Ovary (tissue), 3 donors: ENCODE results near the gene PLA2G4D.

Experiments used
- CTCF ChIP-seq, 3 donors: fragments of 450-650 bp in 2 of 3; fragments of 200-600 bp in 1 of 3; IDR thresholded peaks; one replicate each; pipeline versions ENCODE4 v1.5.1 to v1.8.0; 2016 to 2022; ENCODE audit warnings: antibody characterized with exemption in 3 of 3, mild to moderate bottlenecking in 1 of 3
- EP300 ChIP-seq: sonication (generic); formaldehyde crosslinking; IDR thresholded peaks from one replicate; pipeline ENCODE4 v1.6.1; 2017; ENCODE audit warnings: antibody characterized with exemption
- donor health status: DM: no; HTN: no; CAD: no.

- TF ChIP-seq CTCF (IDR thresholded peaks at IDR 0.05) (no peak), EP300 (no peak)
Observed at GRCh38 chr15:42141795-42142667, 47.7 kb upstream of the PLA2G4D start.
